22Rv1 (cell line): ENCODE results near the gene WDFY4.

ENCODE experiments used
- ZFX ChIP-seq: fragments of 450-650 bp; IDR thresholded peaks from 2 replicates; pipeline ENCODE4 v1.6.1; 2017; ENCODE audit warnings: antibody characterized with exemption, borderline replicate concordance
- TF ChIP-seq, protein P1 (sequence below): fragments of 450-650 bp; IDR thresholded peaks from 2 replicates; pipeline ENCODE4 v1.5.1; 2017; ENCODE audit warnings: mild to moderate bottlenecking

DNA sequence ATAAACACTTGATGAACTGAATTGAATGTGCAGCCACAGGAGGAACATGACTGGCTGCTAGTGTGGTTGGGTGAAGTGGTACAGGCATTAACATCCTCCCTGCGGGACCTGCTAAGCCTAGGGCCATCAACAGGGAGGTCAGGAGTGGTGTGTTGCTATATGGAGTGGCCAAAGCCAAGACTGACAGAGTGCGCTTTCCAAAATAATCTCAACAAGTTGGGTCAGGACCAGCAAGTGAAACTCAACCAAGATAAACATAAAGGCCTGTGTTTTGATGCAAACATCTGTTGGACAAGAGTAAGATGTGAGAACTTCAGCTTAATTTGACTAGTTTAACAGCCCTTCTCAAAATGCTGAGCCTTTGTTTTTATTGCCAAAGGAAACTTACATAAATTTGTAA lies 97.7 kb downstream of the WDFY4 start:
- TF ChIP-seq, protein P1, sequence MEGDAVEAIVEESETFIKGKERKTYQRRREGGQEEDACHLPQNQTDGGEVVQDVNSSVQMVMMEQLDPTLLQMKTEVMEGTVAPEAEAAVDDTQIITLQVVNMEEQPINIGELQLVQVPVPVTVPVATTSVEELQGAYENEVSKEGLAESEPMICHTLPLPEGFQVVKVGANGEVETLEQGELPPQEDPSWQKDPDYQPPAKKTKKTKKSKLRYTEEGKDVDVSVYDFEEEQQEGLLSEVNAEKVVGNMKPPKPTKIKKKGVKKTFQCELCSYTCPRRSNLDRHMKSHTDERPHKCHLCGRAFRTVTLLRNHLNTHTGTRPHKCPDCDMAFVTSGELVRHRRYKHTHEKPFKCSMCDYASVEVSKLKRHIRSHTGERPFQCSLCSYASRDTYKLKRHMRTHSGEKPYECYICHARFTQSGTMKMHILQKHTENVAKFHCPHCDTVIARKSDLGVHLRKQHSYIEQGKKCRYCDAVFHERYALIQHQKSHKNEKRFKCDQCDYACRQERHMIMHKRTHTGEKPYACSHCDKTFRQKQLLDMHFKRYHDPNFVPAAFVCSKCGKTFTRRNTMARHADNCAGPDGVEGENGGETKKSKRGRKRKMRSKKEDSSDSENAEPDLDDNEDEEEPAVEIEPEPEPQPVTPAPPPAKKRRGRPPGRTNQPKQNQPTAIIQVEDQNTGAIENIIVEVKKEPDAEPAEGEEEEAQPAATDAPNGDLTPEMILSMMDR, result no peak
- TF ChIP-seq ZFX, result no peak
